DOHH2 (cell line): ENCODE data around the gene GPR108.

Source experiments
- H3F3A ChIP-seq: fragments of 200-600 bp; sonication (generic), shearing (Covaris generic); 2 replicates; pipeline ENCODE4 v1.6.0; 2016; ENCODE audit warnings: antibody characterized with exemption, mild to moderate bottlenecking; ENCODE audit not compliant: control insufficient read depth, insufficient read depth
- H3K27ac ChIP-seq: fragments of 200-600 bp; sonication (generic); 2 replicates; pipeline ENCODE4 v1.5.1; 2014; ENCODE audit warnings: low read depth, mild to moderate bottlenecking, low read length, moderate library complexity
- H3K27me3 ChIP-seq: fragments of 200-600 bp; sonication (generic); 2 replicates; pipeline ENCODE4 v1.6.1; 2014; ENCODE audit warnings: mild to moderate bottlenecking, low read length, mixed read lengths; ENCODE audit not compliant: control insufficient read depth
- H3K36me3 ChIP-seq: fragments of 200-600 bp; sonication (generic); 2 replicates; pipeline ENCODE4 v1.6.1; 2014; ENCODE audit warnings: mild to moderate bottlenecking, low read length, moderate library complexity, mixed read lengths; ENCODE audit not compliant: control insufficient read depth
- H3K4me1 ChIP-seq: fragments of 200-600 bp; sonication (generic); 2 replicates; pipeline ENCODE4 v1.6.1; 2014; ENCODE audit warnings: mild to moderate bottlenecking, low read length, mixed read lengths; ENCODE audit not compliant: control insufficient read depth
- H3K4me2 ChIP-seq: fragments of 200-600 bp; sonication (generic); 2 replicates; pipeline ENCODE4 v1.6.0; 2014; ENCODE audit warnings: mild to moderate bottlenecking, low read length, moderate library complexity
- H3K4me3 ChIP-seq: fragments of 200-600 bp; sonication (generic); 2 replicates; pipeline ENCODE4 v1.5.1; 2014; ENCODE audit warnings: mild to moderate bottlenecking, low read length, mixed read lengths
- H3K79me2 ChIP-seq: fragments of 200-600 bp; sonication (generic); 2 replicates; pipeline ENCODE4 v1.6.1; 2014; ENCODE audit warnings: mild to moderate bottlenecking, low read length, mixed read lengths; ENCODE audit not compliant: control insufficient read depth
- H3K9me2 ChIP-seq: fragments of 200-600 bp; sonication (generic); replicated peaks from 2 replicates; pipeline ENCODE4 v1.6.1; 2014; ENCODE audit warnings: mild to moderate bottlenecking, low read length, mixed read lengths; ENCODE audit not compliant: control insufficient read depth
- H3K9me3 ChIP-seq: fragments of 200-600 bp; sonication (generic); 2 replicates; pipeline ENCODE4 v1.6.1; 2014; ENCODE audit warnings: antibody characterized with exemption, low read length, mixed read lengths; ENCODE audit not compliant: control insufficient read depth, insufficient read depth
- H4K20me1 ChIP-seq: fragments of 200-600 bp; sonication (generic); 2 replicates; pipeline ENCODE4 v1.6.0; 2014; ENCODE audit warnings: low read depth, mild to moderate bottlenecking, antibody characterized with exemption, low read length, moderate library complexity; ENCODE audit not compliant: control insufficient read depth, insufficient read depth
- CTCF ChIP-seq: fragments of 200-600 bp; sonication (generic); IDR thresholded peaks from one replicate; pipeline ENCODE4 v1.5.1; 2014; ENCODE audit warnings: antibody characterized with exemption, mild to moderate bottlenecking, low read depth, low read length; ENCODE audit not compliant: poor library complexity, severe bottlenecking
- EZH2phosphoT487 ChIP-seq: fragments of 200-600 bp; sonication (generic); IDR thresholded peaks from 2 replicates; pipeline ENCODE4 v1.6.1; 2017; ENCODE audit warnings: borderline replicate concordance, mild to moderate bottlenecking, antibody characterized with exemption, low read length, moderate library complexity, mixed read lengths

Gene GPR108

GRCh38 chr19:6680141-6680540 lies 57.2 kb downstream of the GPR108 start:
- no peak overlapping the region for H3K27ac ChIP-seq

More at GRCh38 chr19:6680141-6680540, 57.2 kb downstream of the GPR108 start:
- Histone ChIP-seq H3K36me3 (no peaks in the 10 kb centered on the region), H3K4me2 (no peak overlapping the region), H3K9me2 (no peaks in the 10 kb centered on the region), H3K9me3 (no peaks in the 10 kb centered on the region), H3F3A (no peaks in the 10 kb centered on the region), H3K27me3 (peaks cover 36% of the 10 kb centered on the region), H4K20me1 (no peaks in the 10 kb centered on the region), H3K4me1 (peaks cover under 1% of the 10 kb centered on the region), H3K79me2 (no peaks in the 10 kb centered on the region), H3K4me3 (no peak overlapping the region)
- TF ChIP-seq CTCF (no peak), EZH2phosphoT487 (no peak)
